Activated effector memory CD4-positive, alpha-beta T cell treated with anti-CD3 and anti-CD28 coated beads, Interleukin-2, amount 50 U/mL, for 16 hours (primary cell): Measurements from ENCODE around the gene THPO.
"Not testable (repeated sequence)": the region's sequence is repeated elsewhere in the genome, so short reads cannot be mapped to it uniquely, and the experiment has no call there.

Source experiments
- DNase-seq: peaks from one replicate; pipeline ENCODE4 v3.0.0-alpha.2; 2020

THPO gene

DNA sequence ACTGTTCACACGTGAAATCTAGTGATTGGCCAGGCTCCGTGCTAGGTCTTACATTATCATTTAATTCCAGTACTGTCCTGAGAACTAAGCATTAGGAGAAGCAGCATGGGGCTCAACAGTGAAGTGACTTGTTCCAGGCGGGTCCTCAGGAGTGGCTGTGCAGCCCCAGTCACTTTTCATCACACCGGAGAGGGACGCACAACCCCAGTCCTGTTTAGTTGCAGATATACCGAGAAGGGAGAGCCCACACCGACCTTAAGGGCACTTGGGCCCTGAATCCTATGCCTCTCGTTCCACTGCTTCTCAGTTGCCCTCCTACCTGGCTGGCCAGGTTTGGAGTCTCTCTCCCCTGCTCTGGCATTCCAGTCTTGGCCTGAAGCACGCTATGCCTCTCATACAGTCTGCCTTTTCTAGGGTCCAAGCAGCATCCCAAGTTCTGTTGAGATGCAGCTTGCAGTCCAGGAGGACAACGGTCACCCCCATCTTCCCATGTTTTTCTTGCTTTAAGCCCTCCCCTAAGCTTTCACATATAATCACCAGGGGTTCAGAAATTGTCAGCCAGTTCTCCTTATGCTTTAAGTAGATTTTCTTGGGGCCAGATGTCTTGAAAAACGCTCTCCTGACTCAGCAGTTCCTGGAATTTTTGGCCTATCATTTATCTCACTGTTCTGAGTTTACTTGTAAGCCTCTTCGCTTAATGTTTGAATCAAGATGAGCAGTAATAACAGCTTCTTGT is 30.5 kb downstream of the THPO start:
- DNase-seq, result no peak

DNA sequence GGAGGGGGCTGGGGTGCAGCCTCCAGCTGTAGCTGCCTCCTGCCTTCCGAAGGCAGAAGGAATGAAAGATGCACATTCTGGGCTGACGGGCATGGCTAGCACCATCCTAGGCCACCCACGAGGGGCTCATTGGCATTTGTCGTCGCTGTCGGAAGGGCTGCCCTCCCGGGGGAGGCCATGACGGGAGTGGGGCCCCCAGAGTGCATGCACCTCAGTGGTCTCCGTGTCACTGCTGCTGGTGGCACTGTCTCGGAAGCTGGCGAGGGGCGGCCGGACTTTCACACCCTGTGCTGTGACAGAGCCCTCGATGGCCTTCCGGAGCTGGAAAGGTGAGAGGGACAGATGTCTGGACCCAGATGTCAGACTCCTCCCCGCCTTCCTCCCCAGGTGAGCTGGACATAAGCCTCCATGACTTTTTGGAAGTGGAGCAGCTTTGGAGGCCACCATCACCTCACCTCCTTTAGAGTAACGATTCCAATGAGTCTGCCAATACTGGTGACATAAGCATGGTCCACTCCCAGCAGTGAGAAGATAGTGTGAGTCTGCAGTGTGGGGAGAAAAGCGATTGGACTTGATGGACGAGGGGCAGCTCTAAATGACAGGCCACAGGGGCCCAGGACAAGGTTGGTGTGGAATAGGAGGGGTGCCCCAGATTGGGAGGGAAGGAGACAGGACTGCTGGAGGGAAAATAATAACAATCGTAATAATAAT is 31.4 kb downstream of the THPO start:
- DNase-seq, result no peak

DNA sequence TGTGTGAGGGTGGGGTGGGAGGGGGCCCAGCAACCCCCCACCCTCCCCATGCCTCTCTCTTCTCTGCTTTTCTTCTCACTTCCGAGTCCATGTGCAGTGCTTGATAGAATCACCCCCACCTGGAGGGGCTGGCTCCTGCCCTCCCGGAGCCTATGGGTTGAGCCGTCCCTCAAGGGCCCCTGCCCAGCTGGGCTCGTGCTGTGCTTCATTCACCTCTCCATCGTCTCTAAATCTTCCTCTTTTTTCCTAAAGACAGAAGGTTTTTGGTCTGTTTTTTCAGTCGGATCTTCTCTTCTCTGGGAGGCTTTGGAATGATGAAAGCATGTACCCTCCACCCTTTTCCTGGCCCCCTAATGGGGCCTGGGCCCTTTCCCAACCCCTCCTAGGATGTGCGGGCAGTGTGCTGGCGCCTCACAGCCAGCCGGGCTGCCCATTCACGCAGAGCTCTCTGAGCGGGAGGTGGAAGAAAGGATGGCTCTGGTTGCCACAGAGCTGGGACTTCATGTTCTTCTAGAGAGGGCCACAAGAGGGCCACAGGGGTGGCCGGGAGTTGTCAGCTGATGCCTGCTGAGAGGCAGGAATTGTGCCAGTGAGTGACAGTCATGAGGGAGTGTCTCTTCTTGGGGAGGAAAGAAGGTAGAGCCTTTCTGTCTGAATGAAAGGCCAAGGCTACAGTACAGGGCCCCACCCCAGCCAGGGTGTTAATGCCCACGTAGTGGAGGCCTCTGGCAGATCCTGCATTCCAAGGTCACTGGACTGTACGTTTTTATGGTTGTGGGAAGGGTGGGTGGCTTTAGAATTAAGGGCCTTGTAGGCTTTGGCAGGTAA is 32.5 kb downstream of the THPO start:
- DNase-seq, result no peak

DNA sequence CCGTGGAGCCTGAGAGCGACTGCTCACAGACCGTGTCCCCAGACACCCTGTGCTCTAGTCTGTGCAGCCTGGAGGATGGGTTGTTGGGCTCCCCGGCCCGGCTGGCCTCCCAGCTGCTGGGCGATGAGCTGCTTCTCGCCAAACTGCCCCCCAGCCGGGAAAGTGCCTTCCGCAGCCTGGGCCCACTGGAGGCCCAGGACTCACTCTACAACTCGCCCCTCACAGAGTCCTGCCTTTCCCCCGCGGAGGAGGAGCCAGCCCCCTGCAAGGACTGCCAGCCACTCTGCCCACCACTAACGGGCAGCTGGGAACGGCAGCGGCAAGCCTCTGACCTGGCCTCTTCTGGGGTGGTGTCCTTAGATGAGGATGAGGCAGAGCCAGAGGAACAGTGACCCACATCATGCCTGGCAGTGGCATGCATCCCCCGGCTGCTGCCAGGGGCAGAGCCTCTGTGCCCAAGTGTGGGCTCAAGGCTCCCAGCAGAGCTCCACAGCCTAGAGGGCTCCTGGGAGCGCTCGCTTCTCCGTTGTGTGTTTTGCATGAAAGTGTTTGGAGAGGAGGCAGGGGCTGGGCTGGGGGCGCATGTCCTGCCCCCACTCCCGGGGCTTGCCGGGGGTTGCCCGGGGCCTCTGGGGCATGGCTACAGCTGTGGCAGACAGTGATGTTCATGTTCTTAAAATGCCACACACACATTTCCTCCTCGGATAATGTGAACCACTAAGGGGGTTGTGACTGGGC is 33.3 kb downstream of the THPO start:
- no peak for DNase-seq

DNA sequence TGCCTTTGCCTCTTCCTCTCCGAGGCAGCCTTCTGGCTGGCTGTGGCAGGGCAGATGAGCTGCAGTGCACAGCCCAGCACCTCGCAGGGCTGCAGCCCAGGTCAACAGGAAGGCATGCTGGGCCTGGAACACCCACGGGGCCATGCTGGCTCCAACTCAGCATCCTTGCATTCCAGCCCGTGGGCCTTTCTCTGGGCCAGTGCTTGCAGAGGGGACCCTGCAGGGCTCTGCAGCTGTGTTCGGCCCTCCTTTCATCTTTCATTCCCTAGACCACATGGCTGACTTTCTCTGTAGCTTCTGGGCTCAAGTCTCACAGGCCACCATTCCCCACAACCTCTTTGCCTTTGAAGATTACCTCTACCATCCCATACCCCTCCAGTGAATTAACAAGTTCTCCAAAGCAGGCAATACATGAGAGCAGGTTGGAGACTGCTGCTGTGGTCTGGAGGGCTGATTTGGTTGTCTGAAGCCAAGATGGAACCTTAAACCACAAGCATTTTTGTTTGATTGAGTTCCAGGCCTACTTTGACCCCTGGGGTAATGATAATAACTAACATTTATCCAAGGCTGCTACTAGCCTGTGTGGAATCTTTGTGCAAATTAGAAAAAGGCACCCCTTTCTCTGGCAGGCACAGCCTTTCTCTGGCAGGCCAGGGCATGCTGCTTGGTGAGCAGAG is 34.7 kb downstream of the THPO start:
- no peak for DNase-seq

DNA sequence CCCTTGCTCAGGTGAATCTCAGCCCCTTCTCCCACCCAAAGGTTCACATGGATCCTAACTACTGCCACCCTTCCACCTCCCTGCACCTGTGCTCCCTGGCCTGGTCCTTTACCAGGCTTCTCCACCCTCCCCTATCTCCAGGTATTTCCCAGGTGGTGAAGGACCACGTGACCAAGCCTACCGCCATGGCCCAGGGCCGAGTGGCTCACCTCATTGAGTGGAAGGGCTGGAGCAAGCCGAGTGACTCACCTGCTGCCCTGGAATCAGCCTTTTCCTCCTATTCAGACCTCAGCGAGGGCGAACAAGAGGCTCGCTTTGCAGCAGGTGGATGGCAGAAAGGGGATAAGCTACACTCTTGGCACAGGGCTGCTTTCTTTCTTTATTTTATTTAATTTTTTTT is 36.1 kb downstream of the THPO start:
- no peak for DNase-seq

DNA sequence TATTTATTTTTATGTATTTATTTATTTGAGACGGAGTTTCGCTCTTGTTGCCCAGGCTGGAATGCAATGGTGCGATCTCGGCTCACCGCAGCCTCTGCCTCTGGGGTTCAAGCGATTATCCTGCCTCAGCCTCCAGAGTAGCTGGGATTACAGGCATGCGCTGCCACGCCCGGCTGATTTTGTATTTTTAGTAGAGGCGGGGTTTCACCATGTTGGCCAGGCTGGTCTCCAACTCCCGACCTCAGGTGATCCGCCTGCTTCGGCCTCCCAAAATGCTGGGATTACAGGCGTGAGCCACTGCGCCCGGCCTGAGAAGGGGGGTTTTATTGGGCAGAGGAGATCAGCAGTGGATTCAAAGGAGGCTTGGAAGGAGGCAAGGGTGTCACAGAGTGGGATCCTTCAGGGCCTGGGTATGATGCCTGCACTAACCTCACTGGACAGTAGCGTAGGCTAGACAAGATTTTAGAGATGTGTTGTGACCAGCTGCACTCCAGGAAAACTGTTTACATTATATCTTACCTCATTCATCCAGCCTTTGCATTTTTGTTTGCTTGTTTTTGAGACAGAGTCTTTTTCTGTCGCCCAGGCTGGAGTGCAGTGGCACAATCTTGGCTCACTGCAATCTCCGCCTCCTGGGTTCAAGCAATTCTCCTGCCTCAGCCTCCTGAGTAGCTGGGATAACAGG is 38.4 kb downstream of the THPO start:
- not testable (repeated sequence) for DNase-seq

DNA sequence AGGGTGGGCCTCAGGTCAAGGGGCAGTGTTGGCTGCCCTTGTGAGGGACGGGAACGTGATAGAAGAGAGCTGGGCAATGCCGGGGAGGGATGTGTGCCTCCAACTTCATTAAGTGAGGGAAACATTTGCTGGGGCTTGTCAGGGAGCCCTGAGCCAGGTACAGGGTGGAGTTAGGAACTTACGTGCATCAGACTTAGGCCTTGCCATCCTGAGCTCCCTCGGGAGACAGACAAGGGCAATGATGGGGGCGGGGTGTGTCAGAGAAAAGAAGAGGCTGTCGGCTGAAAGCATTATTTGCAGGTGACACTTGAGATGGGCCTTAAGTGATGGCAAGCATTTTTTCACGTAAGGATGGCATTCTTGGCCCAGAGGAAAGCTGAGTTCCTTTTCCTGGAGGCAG is 39.0 kb downstream of the THPO start:
- no peak for DNase-seq

DNA sequence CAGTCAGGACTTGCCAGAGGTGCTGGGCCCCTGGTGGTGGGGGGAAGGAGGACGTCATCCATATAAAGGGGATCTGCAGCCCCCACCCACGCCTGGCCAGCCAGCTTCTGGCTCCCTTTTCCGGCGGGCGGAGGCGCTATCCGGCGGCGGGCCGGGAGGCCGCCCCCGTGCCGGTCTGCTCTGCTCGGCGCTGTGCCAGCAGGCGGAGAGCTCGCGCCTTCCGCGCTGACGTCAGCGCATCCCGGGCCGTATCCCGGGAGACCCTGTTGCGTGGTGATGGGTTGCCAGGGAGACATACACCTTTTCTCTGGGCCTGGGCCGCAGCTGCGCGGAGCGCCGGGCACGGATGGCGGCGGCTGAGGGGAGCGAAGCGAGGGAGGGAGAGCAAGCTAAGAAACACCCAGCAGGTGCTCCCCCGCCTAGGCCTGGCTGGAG is 39.5 kb downstream of the THPO start:
- peak; percentile 71 for DNase-seq

DNA sequence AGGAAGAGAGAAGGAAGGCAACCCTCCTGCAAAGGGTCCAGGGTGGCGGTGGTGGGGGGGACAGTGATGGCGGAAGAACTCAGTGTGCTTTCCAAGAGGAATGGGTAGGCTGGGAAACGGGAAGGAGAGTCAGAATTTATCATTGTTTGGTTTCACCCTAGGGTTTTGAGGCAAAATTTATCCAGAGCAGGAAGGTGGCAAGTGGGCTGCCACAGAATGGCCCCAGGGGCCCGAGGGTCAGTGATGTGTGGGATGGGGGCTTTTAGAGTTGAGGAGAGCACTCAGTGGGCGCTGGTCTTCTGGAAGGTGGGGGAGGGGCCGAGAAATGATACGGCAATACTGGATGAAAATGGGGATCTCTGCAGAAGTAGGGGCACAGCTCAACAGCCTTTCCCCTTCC is 40.0 kb downstream of the THPO start:
- DNase-seq, result no peak

DNA sequence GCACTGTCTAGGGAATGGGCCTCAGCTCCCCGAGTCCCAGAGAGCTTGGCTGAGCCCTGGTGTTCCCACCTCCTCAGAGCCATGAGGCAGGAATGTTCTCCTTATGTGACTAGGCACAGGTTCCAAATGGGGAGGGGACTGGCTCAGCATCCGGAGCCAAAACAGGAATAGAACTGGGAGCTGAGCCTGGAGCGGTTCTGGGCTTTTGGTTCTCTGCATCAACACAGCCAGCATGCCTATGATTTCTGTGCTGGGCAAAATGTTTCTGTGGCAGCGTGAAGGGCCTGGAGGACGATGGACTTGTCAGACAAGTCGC is 40.6 kb downstream of the THPO start, which contains the start of gene FAM131A:
TSS of gene FAM131A (plus strand) at position 202 of the 316 bp plus-strand sequence. CDS start at position 233, 31 bp downstream.
- DNase-seq, result no peak

DNA sequence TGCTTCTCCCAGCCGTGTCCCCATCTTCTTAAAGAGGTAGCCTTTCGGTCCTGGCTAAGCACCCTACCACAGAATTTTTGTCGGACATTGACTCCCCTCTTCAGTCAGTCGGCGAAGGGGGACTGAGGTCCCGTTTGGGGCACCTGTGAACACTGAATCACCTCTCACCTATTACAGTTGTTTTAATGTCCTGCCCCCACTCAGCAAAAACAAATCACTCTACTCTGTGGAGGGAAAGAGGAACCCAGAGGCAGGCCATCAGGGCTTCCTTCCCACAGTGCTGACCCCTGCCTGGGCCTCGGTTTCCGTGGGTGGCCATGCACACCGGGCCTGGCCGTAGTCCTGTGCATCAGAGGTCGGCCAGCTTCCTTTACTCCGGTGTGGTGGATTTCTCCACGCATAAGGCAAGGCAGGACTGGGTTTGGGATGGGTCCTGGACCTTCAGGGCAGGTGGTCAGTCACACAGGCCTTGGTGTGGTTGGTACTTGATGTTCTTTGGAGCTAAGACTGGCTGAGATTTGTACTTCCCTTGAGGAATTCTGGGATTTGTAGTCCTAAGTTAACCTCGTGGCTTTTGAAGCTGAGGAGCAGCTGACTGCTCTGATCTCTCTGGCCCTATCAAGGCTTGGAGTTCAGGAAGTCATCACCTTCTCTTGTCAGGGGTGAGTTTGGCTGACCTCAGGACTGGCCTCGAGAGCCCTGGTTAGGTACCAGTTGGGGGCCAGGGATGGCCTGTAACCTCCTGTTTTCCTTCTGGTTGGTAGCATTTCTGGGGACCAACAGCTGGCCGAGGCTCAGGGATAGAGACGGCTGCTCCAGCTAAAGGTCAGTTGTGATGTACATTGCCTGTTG is 41.2 kb downstream of the THPO start:
- DNase-seq, result no peak

DNA sequence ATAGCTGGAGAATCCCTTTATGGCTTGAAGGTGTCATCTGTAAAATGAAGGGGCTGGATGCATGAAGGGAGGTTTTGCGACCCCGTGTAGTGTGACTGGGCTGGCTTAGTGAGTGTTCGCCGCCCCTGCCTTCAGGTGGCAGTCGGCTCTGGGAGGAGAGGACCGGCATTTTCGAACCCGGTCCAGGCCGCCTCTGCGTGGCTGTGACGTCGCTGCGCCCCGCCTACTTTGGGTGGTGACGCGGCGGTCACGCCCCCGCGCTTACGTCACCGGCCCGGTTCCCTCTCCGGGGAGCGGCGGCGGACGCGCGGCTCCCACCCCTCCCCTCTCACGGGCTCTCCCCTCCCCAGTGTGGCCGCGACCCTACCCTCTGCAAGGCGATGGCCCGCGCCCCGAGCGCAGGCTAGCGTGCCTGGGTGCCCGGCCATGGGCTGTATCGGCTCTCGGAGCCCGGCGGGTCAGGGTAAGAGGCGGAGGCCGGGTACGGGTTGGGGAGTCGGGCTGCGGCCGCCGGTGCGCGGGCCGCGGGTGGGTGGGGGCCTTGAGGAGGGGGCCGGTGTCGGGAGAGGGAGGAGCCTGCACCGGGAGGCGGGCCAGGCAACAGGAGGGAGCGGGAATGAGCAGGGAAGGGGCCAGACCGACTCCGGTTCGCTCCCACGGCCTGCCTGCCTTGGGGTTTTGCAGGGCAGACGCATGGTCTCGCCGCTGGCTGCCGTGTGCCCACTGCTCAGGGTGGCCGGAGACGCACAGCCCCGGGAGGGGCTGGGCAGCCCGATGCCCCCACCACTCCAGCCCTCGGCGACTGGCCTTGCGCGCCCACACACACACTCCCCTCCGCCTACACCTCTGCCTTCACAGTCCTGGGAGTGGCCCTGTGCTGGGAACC is 42.1 kb downstream of the THPO start:
- DNase-seq, result peak; percentile 95

DNA sequence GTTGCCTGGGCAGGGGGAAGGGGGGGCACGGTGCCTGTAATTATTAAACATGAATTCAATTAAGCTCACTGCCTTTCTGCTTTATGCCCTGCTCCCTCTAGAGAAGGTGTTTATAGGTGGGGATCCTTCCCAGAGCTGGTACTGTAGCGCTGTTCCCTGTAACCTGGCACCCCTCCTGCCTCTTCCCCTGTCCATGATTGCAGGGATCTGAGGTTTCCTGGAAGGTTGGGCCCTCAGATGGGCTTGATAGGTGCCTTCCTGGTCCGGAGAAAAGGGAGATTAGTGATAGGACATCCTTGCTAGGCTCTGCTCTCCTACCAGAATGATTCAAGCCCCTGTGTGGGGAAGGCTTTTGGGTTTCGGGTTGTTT is 42.7 kb downstream of the THPO start:
- no peak for DNase-seq

DNA sequence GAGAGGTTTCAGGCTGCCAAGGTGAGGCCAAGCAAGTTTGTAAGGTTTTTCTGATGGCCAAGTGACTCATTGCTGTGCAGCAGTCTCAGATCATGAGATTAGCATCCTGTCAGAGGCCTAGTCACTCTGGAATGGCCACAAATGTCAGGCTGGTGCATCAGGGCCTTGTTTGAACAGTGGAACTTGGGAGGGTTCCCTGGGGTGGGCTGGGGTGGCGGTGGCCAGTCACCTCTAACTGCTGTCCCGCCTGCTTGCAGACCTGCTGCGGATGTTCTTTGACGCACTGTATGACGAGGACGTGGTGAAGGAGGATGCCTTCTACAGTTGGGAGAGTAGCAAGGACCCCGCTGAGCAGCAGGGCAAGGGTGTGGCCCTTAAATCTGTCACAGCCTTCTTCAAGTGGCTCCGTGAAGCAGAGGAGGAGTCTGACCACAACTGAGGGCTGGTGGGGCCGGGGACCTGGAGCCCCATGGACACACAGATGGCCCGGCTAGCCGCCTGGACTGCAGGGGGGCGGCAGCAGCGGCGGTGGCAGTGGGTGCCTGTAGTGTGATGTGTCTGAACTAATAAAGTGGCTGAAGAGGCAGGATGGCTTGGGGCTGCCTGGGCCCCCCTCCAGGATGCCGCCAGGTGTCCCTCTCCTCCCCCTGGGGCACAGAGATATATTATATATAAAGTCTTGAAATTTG is 43.4 kb downstream of the THPO start:
- DNase-seq, result peak; percentile 79

DNA sequence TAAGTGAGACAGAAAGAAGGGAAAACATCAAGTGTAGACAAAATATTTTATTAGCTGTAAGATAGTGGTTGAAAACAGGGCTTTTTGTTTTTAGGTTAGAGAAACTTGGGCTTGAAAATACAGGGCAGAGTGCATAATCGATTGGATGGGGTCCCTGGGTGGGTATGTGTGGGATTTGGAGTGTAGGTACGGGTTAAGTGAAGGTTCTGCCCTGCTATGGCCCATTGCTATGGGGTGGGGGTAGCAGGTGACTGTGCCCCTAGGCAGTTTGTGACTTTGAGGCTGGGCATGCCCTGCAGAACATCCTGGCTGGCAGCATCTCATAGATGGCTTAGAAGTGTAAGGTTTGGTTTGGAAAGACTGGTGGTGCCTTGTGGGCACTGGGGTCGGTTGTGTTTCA is 44.3 kb downstream of the THPO start:
- DNase-seq, result no peak

DNA sequence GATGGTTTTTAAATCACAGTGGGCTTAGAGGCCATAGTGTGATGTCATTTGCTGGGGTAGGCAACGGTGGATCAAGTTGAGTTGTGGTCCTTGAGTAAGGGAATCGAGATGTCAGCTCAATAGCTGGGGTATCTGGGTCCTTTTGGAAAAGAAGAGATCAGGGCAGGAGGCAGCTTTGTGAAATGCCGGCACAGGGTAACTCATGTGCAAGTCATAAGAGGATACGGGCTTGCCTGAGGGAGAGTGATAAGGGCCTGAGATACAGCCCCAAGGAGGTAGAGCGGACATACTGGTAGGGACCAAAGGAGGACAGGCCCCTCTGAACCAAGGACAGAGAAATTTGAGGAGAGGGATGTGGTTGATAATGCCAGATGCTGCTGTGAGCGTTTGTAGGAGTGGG is 44.8 kb downstream of the THPO start:
- no peak for DNase-seq

DNA sequence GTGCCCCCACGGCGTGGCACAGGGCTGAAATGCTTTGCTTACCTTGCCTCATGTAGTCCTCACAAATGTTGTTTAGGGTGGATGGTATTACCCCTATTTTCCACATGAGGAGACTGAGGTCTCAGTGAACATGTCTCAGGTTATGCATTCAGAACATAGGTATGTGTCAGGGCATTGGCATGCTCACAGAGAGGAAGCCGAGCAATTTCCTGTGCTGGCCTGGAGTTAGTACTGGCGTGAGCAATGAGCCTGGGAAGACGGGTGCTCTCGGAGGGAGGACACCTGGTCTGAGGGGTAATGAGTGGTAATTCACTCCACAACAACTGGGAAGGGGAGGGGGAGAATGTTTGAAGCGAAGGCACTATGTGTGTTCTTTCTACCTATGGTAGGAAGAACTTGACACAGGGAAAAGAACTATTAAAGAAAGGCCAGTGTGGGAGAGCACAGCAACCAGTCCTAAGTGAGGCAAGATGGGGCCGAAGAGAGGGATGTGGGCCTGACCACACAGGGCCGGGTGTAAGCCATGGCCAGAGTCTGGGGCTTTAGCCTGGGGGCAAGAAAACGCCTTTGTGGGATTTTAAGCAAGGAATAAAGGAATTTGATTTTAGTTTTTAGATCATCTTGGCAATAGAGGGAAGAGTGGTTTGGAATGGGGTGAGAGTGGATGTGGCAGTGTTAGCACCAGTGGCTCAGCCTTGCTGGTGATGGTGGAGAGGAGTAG is 45.5 kb downstream of the THPO start:
- DNase-seq, result no peak

DNA sequence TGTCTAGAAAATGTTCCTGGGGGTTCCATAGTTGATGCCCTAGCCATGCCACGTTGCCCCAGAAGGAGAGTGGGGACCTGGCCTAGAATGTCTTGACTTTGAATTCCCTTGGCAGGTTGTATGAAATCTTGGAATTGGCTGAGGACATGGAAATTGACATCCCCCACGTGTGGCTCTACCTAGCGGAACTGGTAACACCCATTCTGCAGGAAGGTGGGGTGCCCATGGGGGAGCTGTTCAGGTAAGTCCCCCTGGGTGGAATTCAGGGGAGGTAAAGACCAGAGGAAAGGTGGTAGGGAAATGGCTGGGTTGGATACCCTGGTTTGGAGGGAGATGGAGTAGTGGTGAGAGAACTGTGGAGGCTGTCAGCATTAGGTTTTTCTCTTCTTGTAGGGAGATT is 49.5 kb downstream of the THPO start:
- no peak for DNase-seq
